ENCODE data around the gene ELFN1. TPM values are rescaled to one million over a fixed set of nuclear protein-coding genes. Genes with fewer than 3 reads are reported as not detected.

ELFN1 gene
- total and polyA plus RNA-seq, 10 of the 15 experiments (the other 5 are each of a cell fraction or from before 2014, with no cell fraction given) = 0.04 TPM; not detected in 9

- Histone ChIP-seq H2AFZ (ENCODE audit: control insufficient read depth, low read depth, low read length) (no peak overlapping the region), H3K4me2 (ENCODE audit: control insufficient read depth, insufficient read depth) (no peak overlapping the region), H4K20me1 (ENCODE audit: control insufficient read depth, insufficient read depth) (no peaks in the 10 kb centered on the region), H3K4me1 (ENCODE audit: control insufficient read depth, insufficient read depth, low read length) (no peaks in the 10 kb centered on the region), H3K4me3 (no peak overlapping the region), H3K27me3 (replicated peaks in 1 of 2; ENCODE audit: control insufficient read depth in 2 of 2, insufficient read depth in 2 of 2, low read length in 1 of 2) (no peaks in the 10 kb centered on the region), H3K36me3 (ENCODE audit: control insufficient read depth in 2 of 2, insufficient read depth in 2 of 2, low read length in 1 of 2) (no peaks in the 10 kb centered on the region), H3K27ac (ENCODE audit: control insufficient read depth, insufficient read depth) (no peak overlapping the region), H3K9me3 (replicated peaks; ENCODE audit: control insufficient read depth, insufficient read depth, low read length) (no peaks in the 10 kb centered on the region; the same call in 2 of the 3 replicates), H3K79me2 (ENCODE audit: control insufficient read depth, insufficient read depth, low read length) (no peaks in the 10 kb centered on the region), H3K9ac (ENCODE audit: control insufficient read depth, insufficient read depth, low read length) (no peak overlapping the region)
- no TSS peak for BruUV-seq (replicated peaks)
- FAIRE-seq = no peak
- SMC1A ChIA-PET (ENCODE audit: uncharacterized antibody, unreplicated experiment) = no interaction called here
- intact Hi-C loops (cut with micrococcal nuclease; ENCODE audit: unreplicated experiment) (no loop called here), in situ Hi-C loops (cut with MboI) (no loop called here)
- no peak for DNase-seq (ENCODE audit: low read depth, low spot score)
- POLR2A ChIA-PET = no interaction called here
- RAD21 ChIA-PET (ENCODE audit: unreplicated experiment) = no interaction called here
- CTCF ChIA-PET = no interaction called here
- WGBS (ENCODE audit: insufficient coverage, insufficient replicate concordance, low lambda C conversion rate, missing lambda C conversion rate) = 95% methylated on average over 27 of the region's 60 CpGs
- no peak for ATAC-seq
- TF ChIP-seq IKZF1 (conservative IDR thresholded peaks at IDR 0.05) = no peak
- TF ChIP-seq CTCF (IDR thresholded peaks at IDR 0.05 in 2 of 3, conservative IDR thresholded peaks at IDR 0.05 in 1 of 3; ENCODE audit: control insufficient read depth in 2 of 3, extremely low read depth in 1 of 3, insufficient read depth in 1 of 3, low read depth in 3 of 3, low read length in 3 of 3) = no peak
- no peak for TF ChIP-seq PAX5 (IDR thresholded peaks at IDR 0.05; ENCODE audit: borderline replicate concordance, low read depth, low read length)
- TF ChIP-seq ZNF384 (IDR thresholded peaks at IDR 0.05; ENCODE audit: borderline replicate concordance, low read depth, low read length) = no peak
- TF ChIP-seq TBL1XR1 (IDR thresholded peaks at IDR 0.05; ENCODE audit: low read depth, low read length) = no peak
- TF ChIP-seq NR2F1 (conservative IDR thresholded peaks at IDR 0.05) = no peak
These were observed 76.5 kb downstream of the ELFN1 start for GRCh38 chr7:1746491-1746975.

Measured in GM12878 (cell line).